Lung (tissue), 12 donors: Measurements from ENCODE around the gene SMIM5. TPM values are rescaled to one million over a fixed set of nuclear protein-coding genes. Genes with fewer than 3 reads are reported as not detected.

ENCODE experiments used
- ATAC-seq: fragments of 200-7000 bp; cut with Tn5 transposase; one replicate; pipeline ENCODE4 v1.9.1; 2020; ENCODE audit warnings: moderate number of reproducible peaks; ENCODE audit not compliant: insufficient read depth, low FRiP score
- DNase-seq, 3 donors: peaks; one replicate each; pipeline ENCODE4 v3.0.0-alpha.2; 2013 to 2017
- H3K27ac ChIP-seq, 2 donors: one replicate each; pipeline ENCODE4 v1.5.1; 2013; ENCODE audit warnings: mild to moderate bottlenecking in 2 of 2, moderate library complexity in 2 of 2, control low read depth in 1 of 2, inconsistent platforms in 1 of 2, low read depth in 1 of 2, low read length in 1 of 2
- H3K27me3 ChIP-seq, 3 donors: one replicate each; pipeline ENCODE4 v1.5.1; 2013; ENCODE audit warnings: low read length in 2 of 3; ENCODE audit not compliant: control insufficient read depth in 3 of 3, insufficient read depth in 3 of 3
- H3K36me3 ChIP-seq, 4 donors: one replicate each; pipeline ENCODE4 v1.5.1; 2013; ENCODE audit warnings: low read length in 4 of 4, mild to moderate bottlenecking in 1 of 4, moderate library complexity in 1 of 4; ENCODE audit not compliant: control insufficient read depth in 4 of 4, insufficient read depth in 4 of 4
- H3K4me1 ChIP-seq, 5 donors: one replicate each; pipeline ENCODE4 v1.5.1; 2013; ENCODE audit warnings: low read length in 5 of 5, mild to moderate bottlenecking in 2 of 5, moderate library complexity in 1 of 5; ENCODE audit not compliant: control insufficient read depth in 5 of 5, insufficient read depth in 5 of 5
- H3K4me3 ChIP-seq: one replicate; pipeline ENCODE4 v1.5.1; 2013; ENCODE audit warnings: mild to moderate bottlenecking, control low read depth, moderate library complexity
- H3K9ac ChIP-seq, 2 donors: one replicate each; pipeline ENCODE4 v1.5.1; 2013; ENCODE audit warnings: low read length in 2 of 2, control low read depth in 1 of 2; ENCODE audit not compliant: insufficient read depth in 1 of 2
- H3K9me3 ChIP-seq, 4 donors: one replicate each; pipeline ENCODE4 v1.5.1; 2013; ENCODE audit warnings: low read length in 3 of 4, mild to moderate bottlenecking in 1 of 4, moderate library complexity in 1 of 4; ENCODE audit not compliant: control insufficient read depth in 4 of 4, insufficient read depth in 3 of 4
- CTCF ChIP-seq: IDR thresholded peaks from 2 replicates; pipeline ENCODE4 v1.5.1; 2012; ENCODE audit warnings: mild to moderate bottlenecking; ENCODE audit errors: control extremely low read depth, extremely low read depth
- WGBS, 2 donors: extraction: QIAGEN DNeasy Blood & Tissue Kit; methylation state at CpG; one replicate each; pipeline ENCODE4 v1.1.7; 2013; 5-methylcytosine and 5-hydroxymethylcytosine counted together
- polyA plus RNA-seq, 2 donors: library from polyadenylated mRNA; stranded (reverse); fragments of 200-250 nt; gene quantifications; one replicate each; pipeline ENCODE4 v1.2.1, GENCODE V29; 2013
- total RNA-seq, 2 donors: library from RNA; depleted of rRNA in 1 of 2; stranded (reverse); fragments of >200 nt in 1 of 2; gene quantifications; one replicate each; pipeline ENCODE4 v1.2.1, GENCODE V29; 2014 to 2021
- donor health status: control.
- donor health status: control.
- donor health status: Bipolar disorder and iron deficiency.
- donor health status: healthy.
- donor health status: DM: yes; HTN: yes; CAD: no.

SMIM5 gene
- total and polyA plus RNA-seq, 4 donors, result 2.2 to 7.5 (median 3.9) TPM

DNA sequence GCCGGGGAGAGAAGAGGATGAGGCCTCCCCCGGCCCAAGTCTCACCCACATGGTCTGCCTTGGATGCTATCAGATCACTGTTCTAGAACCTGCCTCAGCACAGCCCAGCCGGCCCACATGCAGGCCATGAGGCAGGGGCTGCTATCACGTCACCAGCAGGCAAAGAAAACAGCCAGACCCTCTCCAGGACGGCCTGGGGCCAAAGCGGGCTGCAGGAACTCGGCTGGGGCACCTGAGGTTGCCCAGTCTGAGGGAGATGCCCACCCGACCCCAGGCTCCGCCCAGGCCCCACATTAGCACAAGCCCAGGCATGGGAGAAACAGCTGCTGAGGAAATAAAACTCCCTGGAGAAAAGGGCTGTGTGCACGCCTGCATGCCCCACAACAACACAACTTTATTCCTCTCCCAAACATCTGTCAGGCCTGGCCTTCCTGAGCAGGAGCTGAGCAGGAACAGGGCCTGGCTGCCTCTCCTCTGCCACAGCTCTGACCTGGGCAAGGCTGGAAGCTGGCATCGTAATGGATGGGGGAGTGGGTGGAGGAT, 6.7 kb upstream of the SMIM5 start:
- H3K27ac ChIP-seq, result no peak overlapping the region
- WGBS, 2 donors, result 85 to 86% methylated on average over 11 of the region's 11 CpGs
- no peak for TF ChIP-seq CTCF
- H3K36me3 ChIP-seq, result peaks cover 0 to 51% (median 8%) of the 10 kb centered on the region in 4 donors
- H3K9ac ChIP-seq, result no peak overlapping the region
- no peak for DNase-seq
- H3K27me3 ChIP-seq, result no peaks in the 10 kb centered on the region
- H3K9me3 ChIP-seq, result no peaks in the 10 kb centered on the region
- no peak for ATAC-seq
- H3K4me1 ChIP-seq, result no peaks in the 10 kb centered on the region
- H3K4me3 ChIP-seq, result no peak overlapping the region

DNA sequence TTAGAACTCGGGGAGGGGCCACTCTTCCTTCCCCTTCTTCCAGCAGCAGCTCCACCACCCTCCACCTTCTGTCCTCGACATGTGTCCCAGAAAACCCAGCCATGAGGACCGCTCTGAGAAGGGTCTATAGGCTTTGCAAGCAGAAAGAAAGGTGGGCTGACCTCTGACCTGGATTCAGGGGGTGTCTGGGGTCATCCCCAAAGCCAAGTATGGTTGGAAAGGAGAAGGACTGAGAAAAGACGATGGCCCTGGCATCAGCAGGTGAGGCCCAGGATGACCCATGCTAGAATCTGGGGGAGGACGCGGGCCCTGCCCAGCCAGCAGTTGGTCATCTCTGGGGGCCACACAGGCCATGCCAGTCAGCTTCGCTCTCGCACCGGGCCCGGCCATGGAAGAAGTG, 6.1 kb upstream of the SMIM5 start:
- H3K9me3 ChIP-seq, result no peaks in the 10 kb centered on the region
- H3K27me3 ChIP-seq, result no peaks in the 10 kb centered on the region
- peaks cover 0 to 51% (median 8%) of the 10 kb centered on the region in 4 donors for H3K36me3 ChIP-seq
- no peak overlapping the region for H3K27ac ChIP-seq
- H3K9ac ChIP-seq, result no peak overlapping the region
- no peak for ATAC-seq
- no peaks in the 10 kb centered on the region for H3K4me1 ChIP-seq
- DNase-seq, result no peak
- H3K4me3 ChIP-seq, result no peak overlapping the region
- no peak for TF ChIP-seq CTCF
- 93 to 95% methylated on average over 10 of the region's 10 CpGs for WGBS, 2 donors

DNA sequence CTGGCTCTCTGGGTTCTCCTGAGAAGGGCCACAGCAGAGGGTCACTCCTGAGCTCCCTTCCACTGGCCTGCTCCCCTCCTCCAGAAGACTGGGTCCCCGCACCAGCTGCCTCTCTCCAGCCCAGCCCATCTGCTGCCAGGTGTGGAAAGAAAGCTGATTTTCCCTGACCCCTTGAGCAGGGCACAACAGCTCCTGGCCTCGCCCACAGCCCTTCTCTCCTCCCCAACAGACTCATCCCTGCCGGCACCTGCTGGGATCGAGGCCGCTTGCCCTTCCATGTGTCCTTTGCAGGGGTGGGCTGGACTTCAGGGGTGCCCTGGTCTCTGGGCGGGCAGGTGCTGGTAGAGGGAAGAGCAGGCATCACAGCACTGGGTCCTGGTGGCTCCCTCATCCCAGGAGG, 4.8 kb upstream of the SMIM5 start:
- H3K27me3 ChIP-seq, result no peaks in the 10 kb centered on the region
- peaks cover 0 to 51% (median 8%) of the 10 kb centered on the region in 4 donors for H3K36me3 ChIP-seq
- ATAC-seq, result no peak
- no peak overlapping the region for H3K4me3 ChIP-seq
- no peak overlapping the region for H3K9ac ChIP-seq
- no peaks in the 10 kb centered on the region for H3K9me3 ChIP-seq
- no peak for TF ChIP-seq CTCF
- WGBS, 2 donors, result 90 to 92% methylated on average over 6 of the region's 6 CpGs
- H3K27ac ChIP-seq, result no peak overlapping the region
- peaks cover 0 to 9% (median 4%) of the 10 kb centered on the region in 5 donors for H3K4me1 ChIP-seq
- no peak for DNase-seq

GRCh38 chr17:75629157-75629556, 4.1 kb upstream of the SMIM5 start:
- no peak for TF ChIP-seq CTCF
- WGBS, 2 donors, result 82 to 92% methylated on average over 14 of the region's 14 CpGs
- Histone ChIP-seq H3K4me1 (peaks cover 5 to 16% (median 10%) of the 10 kb centered on the region in 5 donors), H3K36me3 (peaks cover 0 to 46% (median 8%) of the 10 kb centered on the region in 4 donors), H3K9me3 (no peaks in the 10 kb centered on the region), H3K4me3 (no peak overlapping the region), H3K27ac (no peak overlapping the region), H3K9ac (no peak overlapping the region), H3K27me3 (no peaks in the 10 kb centered on the region)
- no peak for ATAC-seq
- no peak for DNase-seq
